Sciatic nerve (tissue), 2 donors: ENCODE measurements around the gene CYP3A4. TPM values are rescaled to one million over a fixed set of nuclear protein-coding genes. Genes with fewer than 3 reads are reported as not detected.
"Not testable (repeated sequence)": the region's sequence is repeated elsewhere in the genome, so short reads cannot be mapped to it uniquely, and the experiment has no call there.

Experiments used
- ATAC-seq: fragments of 200-7000 bp; cut with Tn5 transposase; one replicate; pipeline ENCODE4 v1.9.1; 2020; ENCODE audit warnings: mild to moderate bottlenecking, moderate library complexity
- DNase-seq: peaks from one replicate; pipeline ENCODE4 v3.0.0-alpha.2; 2020; ENCODE audit warnings: low spot score
- intact Hi-C: fragments of 100-400 bp; cut with DNase I; formaldehyde crosslinking; loops from one replicate; pipeline ENCODE4 v1.14.2; 2022
- total RNA-seq: library from RNA; stranded (reverse); fragmentation: NEBNext Ultra II Directional; extraction: Animal tissue kit (Norgen Biotek cat#: 25700); gene quantifications from one replicate; pipeline ENCODE4 v1.2.1, GENCODE V29; 2021
- donor health status: DM: no; HTN: no; CAD: no.
- donor health status: DM: no; HTN: no; CAD: no.

The CYP3A4 gene
- total RNA-seq, 1 donor from 2014 or later, result not detected

DNA sequence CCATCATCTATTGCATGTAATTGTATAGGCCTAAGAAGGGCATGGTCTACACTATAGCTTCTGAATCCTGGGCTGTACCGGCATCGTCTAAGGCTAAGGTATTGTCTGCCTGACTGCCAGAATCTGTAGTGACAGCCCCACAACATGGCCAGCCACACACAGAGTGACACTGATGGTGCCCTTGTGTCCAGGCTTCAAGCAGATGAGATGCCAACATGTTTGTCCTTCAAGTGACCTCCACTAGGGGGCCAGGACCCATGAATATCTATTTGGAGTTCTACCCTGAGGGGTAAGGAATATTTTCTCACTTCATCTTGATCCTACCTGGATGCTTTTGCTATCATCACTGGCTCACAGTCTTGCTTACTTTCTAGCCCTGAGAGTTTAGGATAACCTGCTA, 50.5 kb downstream of the CYP3A4 start:
- intact Hi-C loops, result no loop called here
- DNase-seq (no peak), ATAC-seq (no peak)

GRCh38 chr7:99733003-99733402, 51.0 kb downstream of the CYP3A4 start:
- DNase-seq (no peak), ATAC-seq (no peak)
- intact Hi-C loops, result no loop called here

GRCh38 chr7:99731638-99732374, 52.2 kb downstream of the CYP3A4 start:
- intact Hi-C loops, result no loop called here
- DNase-seq (no peak), ATAC-seq (no peak)

- DNase-seq (no peak), ATAC-seq (no peak)
- intact Hi-C loops, result no loop called here
Measured at GRCh38 chr7:99730992-99731391, 53.0 kb downstream of the CYP3A4 start.

- ATAC-seq (no peak), DNase-seq (no peak)
- intact Hi-C loops, result no loop called here
Measured at GRCh38 chr7:99730238-99730810, 53.7 kb downstream of the CYP3A4 start.

DNA sequence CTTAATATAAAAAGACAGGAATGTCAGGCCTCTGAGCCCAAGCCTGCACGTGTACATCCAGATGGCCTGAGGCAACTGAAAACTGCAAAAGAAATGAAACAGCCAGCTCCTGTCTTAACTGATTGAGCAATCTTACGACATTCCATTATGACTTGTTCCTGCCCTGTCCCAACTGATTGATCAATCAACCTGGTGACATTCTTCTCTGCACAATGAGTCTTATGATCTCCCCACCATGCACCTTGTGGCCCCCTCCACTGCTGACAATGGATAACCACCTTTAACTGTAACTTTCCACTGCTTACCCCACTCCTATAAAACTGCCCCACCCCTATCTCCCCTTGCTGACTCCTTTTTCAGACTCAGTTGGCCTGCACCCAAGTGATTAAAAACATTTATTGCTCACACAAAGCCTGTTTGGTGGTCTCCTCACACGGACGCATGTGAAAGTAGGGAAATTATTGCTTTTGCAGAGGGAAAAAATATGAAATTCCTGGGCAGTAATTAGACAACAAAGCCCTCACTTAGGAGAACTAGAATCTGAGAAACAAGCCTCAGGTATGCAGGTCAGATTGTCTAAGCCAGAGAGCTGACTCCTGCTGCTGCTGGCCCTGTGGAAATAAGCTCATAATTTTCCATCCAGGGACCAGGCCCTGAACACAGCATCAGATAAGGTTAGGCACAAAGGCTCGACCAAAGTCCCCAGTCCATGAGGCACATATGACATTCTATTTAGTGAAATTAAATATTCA, 54.3 kb downstream of the CYP3A4 start:
- ATAC-seq (no peak), DNase-seq (no peak)
- intact Hi-C loops, result no loop called here

DNA sequence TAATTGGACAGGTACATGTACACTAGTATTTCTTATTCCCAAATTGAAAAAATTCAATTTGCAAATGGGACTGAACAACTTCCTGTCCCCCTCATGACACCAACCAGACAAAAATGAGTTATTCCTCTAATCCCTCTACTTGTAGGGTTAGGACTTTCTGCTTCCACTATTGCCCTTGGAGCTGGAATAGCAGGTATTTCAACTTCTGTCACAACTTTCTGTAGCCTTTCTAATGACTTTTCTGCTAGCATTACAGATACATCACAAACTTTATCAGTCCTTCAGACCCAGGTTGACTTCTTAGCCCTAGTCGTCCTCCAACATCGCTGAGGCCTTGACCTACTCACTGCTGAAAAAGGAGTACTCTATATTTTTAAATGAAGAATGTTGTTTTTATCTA, 55.4 kb downstream of the CYP3A4 start:
- intact Hi-C loops, result no loop called here
- ATAC-seq, result no peak
- no peak for DNase-seq

DNA sequence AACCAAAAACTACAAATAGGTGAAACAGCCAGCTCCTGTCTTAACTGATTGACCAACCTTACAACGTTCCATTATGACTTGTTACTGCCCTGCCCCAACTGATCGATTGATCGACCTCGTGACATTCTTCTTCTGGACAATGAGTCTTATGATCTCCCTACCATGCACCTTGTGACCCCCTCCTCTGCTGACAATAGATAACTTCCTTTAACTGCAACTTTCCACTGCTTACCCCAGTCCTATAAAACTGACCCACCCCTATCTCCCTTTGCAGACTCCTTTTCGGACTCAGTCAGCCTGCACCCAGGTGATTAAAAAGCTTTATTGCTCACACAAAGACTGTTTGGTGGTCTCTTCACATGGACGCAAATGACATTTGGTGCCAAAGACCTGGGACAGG, 60.8 kb downstream of the CYP3A4 start:
- intact Hi-C loops, ATAC-seq, DNase-seq: not testable (repeated sequence)

DNA sequence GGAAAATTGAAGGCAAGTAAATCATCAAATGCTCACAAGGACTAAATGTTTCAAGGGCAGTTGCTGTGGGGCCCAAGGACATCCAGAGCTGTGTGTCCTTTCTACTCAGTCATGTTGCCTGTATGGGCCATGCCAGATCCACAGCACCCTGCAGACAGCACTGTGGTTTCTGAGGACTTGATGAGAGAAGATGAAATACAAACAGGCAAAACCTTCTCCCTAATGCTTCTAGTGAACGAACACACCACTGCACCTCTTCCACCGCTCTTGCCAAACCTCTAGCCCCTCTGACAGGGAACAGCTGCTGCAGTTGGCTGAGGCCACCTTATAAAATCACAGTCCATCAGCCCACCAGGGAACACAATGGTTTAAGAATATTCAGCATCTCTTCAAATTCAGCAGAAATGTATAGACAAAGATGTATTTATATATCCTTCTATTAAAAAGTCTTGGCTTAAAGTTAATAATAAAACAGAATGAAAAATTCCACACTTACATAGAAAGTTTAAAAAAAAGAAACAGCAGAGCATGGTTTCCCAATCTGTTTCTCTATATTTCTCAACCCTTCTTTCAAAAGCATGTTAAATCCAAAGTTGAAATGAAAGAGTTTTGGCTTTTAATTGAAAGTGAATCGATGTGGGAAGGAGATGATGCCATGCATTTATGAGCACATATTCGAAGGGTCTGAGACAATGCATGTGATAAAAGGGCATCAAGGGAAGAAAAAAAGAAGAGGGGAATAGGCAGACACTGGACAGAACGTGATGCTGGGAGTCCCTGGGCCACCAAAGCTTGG, 63.0 kb downstream of the CYP3A4 start:
- intact Hi-C loops, result no loop called here
- no peak for ATAC-seq
- no peak for DNase-seq

DNA sequence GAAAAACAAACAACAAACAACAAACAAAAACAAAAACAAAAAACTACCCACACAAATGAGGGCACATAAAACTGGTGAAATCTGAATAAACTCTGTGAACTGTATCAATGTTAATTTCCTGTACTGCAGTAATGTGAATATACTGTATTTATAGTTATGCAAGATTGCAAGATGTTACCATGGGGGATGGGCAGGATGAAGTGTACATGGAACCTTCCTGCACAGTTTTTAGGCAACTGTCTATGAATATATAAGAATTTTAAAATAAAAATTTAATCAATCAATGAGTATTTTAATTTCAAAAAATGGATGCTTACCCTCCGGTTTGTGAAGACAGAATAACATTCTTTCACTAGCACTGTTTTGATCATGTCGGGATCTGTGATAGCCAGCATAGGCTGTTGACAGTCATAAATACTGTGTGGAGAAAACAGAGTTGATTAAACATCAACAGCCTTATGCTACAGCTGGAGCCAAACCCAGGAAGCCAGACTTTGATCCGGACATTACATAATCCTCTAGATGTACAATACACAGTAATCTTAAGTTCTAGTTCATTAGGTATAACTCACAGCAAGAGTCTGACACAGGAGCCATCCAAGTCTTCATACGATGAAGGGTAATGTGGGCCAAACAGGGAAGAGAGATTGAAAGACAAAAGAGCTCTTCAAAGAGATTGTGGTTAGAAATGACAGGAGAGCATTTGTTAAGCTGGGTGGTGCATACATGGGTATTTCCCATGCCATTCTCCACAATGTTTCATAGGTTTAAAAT, 63.8 kb downstream of the CYP3A4 start:
- intact Hi-C loops, result no loop called here
- no peak for ATAC-seq

GRCh38 chr7:99713995-99714570, 69.9 kb downstream of the CYP3A4 start:
- intact Hi-C loops, result no loop called here
- ATAC-seq, result no peak
- DNase-seq, result no peak

More for the DNA sequence above, 63.8 kb downstream of the CYP3A4 start:
- no peak for DNase-seq

DNA sequence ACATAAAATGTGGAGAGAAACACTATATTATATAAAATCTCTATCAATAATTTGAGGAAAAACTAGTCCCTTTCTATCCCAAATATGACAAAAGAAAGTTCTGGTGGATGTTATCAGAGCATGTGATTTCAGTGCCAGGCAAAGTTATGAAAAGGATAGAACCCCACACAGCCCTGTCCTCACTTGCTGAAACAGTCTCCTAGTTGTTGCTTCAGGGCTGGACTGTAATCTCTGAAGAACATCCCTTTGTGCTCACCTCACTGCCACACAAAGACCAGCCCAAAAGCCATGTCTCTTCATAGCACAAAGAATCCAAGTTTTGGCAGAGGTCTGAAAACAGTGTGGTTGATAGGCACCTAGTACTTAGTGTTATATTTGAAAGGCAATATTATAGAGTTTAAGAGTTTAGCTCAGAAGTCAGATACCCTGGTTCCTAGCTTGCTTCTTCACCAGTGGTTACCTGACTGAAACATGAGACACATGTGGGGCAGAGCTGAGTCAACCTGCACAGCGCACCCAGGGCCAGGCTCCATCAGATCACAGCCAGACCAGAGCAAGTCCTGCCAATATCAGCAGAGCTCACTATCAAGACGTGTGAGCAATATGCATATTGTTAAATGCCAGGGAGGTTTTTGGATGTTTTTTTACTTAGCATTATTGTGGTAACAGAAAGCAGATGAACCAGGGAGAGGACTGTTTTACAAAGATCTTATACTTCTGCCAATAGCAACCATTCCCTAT, 74.0 kb downstream of the CYP3A4 start:
- intact Hi-C loops, result no loop called here
- ATAC-seq (no peak), DNase-seq (no peak)

- intact Hi-C loops, result no loop called here
Measured at GRCh38 chr7:99709260-99709659, 74.7 kb downstream of the CYP3A4 start.

GRCh38 chr7:99707096-99707495, 76.9 kb downstream of the CYP3A4 start:
- no peak for ATAC-seq
- no peak for DNase-seq

More at GRCh38 chr7:99709260-99709659, 74.7 kb downstream of the CYP3A4 start:
- ATAC-seq (no peak), DNase-seq (no peak)

More at GRCh38 chr7:99707096-99707495, 76.9 kb downstream of the CYP3A4 start:
- intact Hi-C loops, result no loop called here
